Muscle of arm (tissue), 12 donors: Measurements from ENCODE around the gene EFNA4. TPM values are rescaled to one million over a fixed set of nuclear protein-coding genes. Genes with fewer than 3 reads are reported as not detected.

Source experiments
- DNase-seq: peaks from one replicate; pipeline ENCODE4 v3.0.0-alpha.2; 2013
- polyA plus RNA-seq, 12 donors: library from polyadenylated mRNA; unstranded; fragments of 120-200 nt; gene quantifications; one replicate each; pipeline ENCODE4 v1.2.1, GENCODE V29; 2013; ENCODE audit not compliant: insufficient read length in 12 of 12

EFNA4 gene
- polyA plus RNA-seq, 12 donors, result 4.7 to 12.1 (median 6.5) TPM; not detected in 1

DNA sequence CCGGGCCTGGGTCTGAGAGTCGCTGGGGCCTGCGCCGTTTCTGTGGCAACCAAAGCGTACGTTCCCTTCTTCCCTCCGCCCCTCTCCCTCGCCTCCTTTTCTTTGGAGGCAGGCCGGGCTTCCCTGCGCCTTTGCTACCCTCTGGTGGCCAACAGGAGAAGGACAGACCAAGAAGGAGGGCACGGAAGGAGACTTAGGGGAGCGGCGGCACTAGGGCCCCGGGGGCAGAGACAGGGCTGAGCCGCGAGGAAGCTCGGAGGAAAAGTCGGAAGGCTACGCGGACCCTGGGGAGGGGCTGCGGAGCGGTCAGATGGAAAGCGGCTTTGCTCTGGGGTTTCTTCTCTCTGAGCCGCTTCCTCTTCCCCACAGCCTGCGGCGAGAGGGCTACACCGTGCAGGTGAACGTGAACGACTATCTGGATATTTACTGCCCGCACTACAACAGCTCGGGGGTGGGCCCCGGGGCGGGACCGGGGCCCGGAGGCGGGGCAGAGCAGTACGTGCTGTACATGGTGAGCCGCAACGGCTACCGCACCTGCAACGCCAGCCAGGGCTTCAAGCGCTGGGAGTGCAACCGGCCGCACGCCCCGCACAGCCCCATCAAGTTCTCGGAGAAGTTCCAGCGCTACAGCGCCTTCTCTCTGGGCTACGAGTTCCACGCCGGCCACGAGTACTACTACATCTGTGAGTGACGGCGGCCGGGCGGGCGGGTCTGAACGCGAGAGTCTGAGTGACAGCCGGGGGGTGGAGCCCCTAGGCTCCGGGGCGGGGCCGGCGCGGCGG lies 21.4 kb downstream of the EFNA4 start:
- peak; percentile 95 for DNase-seq

DNA sequence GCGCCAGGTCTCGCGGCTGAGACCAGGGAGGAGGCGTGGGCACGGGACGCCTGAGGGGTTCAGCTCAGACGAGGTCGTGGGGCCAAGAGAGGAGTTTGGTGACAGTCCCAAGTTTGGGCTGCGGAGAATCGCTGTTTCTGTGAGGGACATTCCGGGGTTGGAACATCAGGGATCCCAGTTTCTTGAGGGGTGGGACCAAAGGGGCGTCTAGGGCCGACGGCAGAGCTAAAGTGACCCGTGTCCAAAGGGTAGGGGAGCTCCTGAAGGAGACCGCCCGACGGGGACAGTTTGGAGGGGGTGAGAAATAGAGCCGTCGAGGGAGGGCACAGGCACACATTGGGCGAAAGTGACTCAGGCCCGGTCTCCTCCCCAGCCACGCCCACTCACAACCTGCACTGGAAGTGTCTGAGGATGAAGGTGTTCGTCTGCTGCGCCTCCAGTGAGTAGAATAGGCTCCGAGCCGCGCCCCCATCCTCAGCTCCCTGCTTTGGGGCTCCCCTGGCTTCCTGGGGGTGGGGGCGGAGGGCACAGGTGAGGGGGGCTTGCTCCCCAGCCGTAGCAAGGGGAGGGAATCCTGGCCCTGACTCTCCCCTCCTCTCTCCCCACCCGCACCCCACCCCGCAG lies 22.1 kb downstream of the EFNA4 start:
- no peak for DNase-seq

DNA sequence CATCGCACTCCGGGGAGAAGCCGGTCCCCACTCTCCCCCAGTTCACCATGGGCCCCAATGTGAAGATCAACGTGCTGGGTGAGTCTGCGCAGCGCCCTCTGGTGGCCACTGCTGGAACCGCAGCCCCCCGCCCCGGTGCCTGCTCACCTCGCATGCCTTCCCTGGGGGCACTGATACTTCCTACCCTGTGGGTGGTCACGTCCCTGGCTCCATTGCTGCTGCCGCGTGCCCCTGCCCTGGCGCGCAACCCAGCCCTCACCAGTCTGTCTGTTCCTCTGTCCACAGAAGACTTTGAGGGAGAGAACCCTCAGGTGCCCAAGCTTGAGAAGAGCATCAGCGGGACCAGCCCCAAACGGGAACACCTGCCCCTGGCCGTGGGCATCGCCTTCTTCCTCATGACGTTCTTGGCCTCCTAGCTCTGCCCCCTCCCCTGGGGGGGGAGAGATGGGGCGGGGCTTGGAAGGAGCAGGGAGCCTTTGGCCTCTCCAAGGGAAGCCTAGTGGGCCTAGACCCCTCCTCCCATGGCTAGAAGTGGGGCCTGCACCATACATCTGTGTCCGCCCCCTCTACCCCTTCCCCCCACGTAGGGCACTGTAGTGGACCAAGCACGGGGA lies 22.7 kb downstream of the EFNA4 start:
- no peak for DNase-seq

DNA sequence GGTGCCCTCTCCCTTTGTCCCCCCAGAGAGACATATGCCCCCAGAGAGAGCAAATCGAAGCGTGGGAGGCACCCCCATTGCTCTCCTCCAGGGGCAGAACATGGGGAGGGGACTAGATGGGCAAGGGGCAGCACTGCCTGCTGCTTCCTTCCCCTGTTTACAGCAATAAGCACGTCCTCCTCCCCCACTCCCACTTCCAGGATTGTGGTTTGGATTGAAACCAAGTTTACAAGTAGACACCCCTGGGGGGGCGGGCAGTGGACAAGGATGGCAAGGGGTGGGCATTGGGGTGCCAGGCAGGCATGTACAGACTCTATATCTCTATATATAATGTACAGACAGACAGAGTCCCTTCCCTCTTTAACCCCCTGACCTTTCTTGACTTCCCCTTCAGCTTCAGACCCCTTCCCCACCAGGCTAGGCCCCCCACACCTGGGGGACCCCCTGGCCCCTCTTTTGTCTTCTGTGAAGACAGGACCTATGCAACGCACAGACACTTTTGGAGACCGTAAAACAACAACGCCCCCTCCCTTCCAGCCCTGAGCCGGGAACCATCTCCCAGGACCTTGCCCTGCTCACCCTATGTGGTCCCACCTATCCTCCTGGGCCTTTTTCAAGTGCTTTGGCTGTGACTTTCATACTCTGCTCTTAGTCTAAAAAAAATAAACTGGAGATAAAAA lies 23.5 kb downstream of the EFNA4 start:
- no peak for DNase-seq

DNA sequence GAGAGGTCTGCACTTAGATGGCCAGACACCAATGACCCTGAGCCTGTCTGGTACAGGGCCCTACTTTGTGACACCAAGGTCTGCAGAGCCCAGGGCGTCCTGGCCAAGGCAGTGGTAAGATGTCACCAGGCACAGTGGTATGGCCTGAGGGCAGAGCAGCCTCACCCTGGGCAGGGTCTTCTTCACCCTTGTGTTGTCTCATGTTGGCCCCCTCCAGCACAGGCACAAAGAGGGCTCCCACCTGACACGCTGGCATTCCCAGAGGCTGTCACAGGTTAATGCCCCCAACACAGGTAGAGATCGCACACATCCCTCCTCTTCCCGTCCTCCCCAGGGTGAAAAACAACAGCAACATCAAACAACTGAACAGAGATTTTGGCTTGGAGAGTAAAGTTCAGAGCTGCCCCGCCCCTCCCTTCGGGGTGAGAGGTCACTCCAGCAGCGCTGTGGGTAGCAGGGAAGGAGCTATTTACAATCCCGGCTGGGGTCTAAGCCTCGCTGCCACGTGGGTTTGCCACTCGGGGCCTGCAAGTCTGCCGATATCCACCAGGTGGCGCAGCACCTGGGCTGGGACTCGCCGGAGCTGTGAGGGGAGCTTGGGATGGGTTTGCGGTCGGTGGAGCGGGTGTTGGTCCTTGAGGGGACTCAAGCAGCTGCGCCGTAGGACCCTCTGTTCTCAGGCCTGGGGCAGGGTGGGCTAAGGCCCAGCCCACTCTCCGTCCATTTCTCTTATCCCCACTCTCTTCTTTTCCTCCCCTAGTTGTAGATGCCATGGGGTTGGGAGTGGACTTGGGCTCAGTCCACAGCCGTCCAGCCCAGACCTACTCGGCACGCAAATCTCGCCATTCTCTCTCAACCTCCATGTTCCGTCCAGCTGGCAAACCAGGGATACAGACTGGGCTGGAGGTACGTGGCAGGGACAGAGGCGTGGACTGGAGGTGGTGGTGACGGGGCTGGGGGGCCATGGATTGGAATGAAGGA lies 27.8 kb downstream of the EFNA4 start:
- peak; percentile 84 for DNase-seq

DNA sequence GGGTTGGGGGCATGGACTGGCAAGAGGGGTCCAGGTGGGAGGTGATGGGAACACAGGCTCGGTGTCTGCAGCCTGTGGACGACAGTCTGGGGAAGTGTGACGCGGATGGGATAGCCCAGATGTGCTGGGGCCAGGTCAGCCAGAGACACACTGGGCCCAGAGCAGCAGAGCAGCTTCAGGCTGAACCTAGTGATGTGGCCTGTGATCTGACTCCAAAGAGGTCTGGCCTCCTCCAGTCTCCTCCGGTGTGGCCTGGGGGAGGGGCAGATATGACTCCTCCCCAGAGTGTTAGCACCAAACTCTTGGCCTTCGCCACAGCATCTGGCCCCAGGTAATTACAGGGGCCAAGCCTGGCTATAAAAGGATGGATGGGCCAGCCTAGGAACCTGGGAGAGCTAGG lies 28.6 kb downstream of the EFNA4 start:
- DNase-seq, result no peak

DNA sequence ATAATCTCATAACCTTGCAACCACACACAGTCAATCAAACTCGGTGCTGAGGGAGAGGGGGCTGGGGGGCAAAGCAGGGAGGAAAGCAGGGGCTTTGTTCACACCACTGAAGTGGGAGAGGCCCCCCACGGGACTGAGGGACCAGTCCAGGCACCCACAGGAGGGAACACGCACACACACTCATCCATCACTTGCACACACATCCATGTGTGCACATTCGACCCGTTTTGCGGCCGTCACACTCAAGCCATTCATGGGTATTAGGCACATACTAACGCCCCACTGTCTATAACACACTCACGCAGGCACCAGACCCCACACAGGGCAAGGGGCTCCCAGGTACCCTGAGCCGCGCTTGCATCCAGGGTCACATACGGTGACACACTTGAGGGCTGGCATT lies 29.1 kb downstream of the EFNA4 start:
- no peak for DNase-seq

DNA sequence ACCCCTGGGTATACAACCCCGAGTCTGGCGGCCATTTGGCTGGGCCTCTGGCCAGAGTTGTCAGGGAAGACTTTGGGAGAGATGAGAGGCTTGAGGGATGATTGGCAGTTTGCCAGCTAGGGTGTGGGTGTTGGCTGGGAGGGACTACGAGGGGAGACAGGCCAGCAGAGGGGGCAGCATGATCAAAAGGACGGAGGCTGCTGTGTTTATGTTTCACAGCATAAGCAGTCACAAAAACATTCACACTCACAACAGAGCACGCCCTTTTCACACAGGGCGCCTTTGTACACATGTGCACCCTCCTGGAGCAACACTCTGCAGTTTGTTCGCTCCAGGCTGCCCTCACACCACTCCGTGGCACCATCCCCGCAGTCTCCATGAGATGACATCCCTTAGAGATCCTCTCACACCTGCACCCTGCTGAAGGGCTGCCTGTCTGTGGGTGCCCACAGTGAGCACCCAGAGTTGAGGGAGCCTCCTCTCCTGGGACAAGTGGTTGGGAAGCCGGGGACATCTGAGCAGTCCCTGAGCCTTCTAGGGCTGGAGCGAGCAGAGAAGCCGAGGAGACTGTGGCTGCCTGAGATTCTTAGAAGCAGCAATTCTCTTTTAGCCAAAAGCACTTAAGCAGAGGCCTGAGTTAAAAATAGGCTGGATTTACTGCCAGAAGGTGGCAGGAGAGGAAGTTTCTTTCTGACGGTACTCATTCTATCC lies 30.5 kb downstream of the EFNA4 start:
- DNase-seq, result peak; percentile 66

DNA sequence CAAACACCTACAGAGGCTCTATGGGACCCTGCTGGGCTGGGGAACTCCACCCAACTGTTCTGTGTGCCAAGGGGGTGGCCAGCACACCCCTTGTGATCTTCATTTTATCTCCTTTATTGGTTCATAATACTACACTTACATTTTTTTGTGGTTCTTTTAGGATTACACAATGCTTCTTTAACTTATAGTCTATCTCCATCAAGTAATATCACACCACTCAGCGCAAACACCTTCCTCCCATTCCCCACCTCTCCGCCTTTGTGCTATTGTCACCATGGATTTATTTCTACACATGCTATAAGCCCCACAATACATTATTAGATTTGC lies 31.0 kb downstream of the EFNA4 start:
- no peak for DNase-seq

DNA sequence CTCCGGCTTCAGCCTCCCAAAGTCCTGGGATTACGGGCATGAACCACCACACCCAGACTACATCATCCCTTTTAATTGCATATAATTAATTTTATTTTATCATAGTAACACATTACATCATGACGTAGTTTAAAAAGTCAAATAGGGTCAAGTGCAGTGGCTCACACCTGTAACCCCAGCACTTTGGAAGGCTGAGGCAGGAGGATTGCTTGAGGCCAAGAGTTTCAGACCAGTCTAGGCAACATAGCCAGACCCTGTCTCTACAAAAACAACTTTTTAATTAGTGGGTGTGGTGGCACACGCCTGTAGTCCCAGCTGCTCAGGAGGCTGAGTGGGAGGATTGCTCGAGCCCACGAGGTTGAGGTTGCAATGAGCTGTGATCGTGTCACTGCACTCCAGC lies 35.8 kb downstream of the EFNA4 start:
- DNase-seq, result no peak

DNA sequence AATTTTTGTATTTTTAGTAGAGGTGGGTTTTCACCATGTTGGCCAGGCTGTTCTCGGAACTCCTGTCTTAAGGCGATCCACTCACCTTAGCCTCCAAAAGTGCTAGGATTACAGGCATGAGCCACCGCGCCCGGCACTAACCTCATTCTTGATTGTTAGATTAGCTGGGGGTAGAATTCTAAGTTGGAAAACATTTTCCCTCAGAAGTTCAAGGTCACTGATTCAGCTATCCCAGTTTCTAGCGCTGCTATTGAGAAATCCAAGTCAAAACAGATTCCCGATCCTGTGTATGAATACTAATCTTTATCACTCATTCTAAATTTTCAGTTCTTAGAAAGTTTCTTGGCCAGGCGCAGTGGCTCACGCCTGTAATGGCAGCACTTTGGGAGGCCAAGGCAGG lies 39.8 kb downstream of the EFNA4 start:
- DNase-seq, result no peak

DNA sequence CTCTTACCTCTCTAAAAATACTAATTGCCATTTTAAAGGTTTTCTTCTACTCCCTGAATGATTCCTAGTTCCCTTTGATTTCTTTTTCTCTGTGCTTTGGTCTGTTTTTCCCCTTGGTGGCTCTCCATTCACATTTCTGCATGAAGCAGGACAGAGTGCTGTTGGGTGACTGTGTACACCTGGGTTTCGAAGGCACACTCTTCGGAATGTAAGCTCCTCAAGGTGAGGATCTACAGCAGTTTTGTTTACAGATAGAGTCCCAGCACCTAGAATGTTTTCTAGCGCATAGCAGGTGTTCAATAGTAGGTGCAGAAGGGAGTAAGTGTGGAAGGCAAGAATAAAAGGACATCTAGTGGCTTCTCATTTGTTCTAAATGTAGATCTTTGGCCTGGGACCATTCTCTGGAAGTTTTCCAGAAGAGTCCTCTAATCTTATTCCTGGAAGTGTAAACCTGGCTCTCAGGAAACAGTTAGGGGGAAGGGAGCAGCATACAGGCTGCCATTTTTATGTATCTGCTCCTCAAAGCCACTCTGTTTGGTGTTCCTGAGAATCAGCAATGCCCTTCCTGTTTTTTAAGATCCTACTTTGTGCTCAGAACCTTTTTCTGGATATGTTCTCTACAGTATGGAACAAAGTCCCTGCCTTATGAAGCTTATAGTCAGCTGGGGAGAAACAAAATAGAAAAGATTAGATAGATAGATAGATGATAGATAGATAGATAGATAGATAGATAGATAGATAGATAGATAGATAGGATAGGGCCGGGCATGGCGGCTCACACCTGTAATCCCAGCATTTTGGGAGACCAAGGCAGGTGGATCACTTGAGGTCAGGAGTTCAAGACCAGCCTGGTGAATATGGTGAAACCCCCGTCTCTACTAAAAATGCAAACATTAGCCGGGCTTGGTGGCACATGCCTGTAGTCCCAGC lies 41.3 kb downstream of the EFNA4 start:
- no peak for DNase-seq

DNA sequence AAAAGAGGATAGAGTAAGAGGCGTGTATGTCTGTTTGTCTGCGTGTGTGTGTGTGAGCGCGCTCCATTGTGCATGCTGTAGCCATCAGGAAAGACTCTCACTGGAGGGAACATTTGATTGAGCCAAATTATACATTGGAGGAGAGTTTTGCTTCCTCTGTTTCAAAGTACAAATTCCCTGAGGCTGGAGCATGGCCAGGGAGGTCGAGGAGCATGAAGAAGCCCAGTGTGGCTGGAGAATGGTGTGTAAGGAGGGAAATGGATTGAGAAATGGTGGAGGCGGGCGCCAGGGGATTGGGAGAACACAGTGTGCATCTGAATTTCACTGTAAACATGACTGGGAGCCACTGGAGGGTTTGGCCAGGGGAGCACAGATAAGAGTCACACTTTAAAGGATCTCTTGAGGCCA lies 42.1 kb downstream of the EFNA4 start:
- DNase-seq, result no peak

DNA sequence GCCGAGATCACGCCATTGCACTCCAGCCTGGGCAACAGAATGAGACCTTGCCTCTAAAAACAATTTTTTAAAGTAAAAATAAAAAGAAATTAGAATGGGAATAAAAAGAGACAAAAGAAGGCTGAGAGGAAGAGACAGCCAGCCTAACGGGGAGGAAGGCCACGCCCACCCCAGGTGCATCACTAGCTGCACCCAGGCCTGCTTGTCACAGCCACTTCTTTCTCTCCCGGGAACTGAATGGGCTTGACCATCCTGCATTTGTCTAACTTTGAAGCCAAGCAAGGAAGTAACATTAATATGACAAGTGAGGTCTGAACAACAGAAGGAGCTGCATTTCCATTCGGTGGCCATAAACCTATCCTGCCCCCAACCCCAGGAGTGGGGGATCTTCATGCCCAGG lies 43.3 kb downstream of the EFNA4 start:
- DNase-seq, result no peak

DNA sequence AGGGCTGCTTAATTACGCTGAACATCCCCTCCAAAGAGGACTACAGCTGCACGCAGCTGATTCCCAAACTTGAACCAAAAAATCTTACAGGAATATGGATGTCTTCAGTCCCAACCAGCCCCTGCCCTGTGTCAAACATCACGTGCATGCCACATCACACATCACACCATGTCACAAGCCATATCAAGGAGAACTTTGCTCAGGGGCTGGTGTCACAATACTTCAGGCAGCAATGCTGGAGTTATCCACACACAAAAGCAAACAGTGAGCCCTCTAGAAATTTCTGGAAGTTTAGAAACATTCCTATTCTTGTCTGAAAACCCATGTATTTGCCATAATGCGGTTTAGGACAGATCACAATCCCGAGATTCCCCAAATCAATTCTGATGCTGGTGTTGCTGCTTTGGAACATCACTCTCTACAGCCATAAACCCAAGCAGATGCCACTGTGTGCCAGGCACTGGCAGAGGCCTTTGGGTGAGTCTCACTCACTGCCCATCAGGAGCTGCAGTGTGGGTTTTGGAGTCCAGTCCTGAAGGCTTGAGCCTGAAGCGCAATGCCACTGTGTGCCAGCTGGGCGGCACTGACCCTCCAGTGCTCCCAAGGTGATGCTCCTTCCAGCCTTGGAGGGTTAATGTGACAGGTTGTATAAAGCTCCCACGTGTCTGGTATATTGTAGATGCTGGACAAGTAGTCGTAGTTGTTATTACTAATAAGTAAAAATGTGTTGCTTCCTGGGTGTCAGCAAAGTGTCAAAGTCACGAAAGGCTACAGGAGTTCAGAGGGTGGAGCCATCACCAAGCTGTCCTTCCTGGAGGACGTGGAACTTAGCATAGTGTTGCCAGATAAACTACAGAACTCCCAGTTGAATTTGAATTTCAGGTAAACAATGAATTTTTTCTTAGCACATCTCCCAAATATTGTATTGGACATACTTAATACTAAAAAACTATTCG lies 44.0 kb downstream of the EFNA4 start:
- DNase-seq, result no peak

DNA sequence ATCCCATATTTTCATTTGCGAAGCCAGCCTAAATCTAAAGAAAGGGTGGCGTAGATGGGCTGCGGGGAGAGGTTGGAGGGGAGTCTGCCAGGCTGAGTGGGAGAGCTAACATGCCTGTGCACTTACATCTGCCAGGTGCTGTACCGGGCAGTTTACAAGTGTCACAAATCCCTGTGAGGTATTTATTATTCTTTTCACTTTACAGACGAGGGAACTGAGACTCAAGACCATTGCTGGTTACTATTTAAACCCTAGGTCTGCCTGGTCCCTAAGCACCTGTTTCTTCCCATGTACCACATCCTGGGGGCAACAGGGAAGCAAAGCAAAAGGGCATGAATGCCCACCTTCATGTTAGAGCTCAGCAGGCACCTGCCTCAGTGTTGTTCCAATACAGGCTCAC lies 44.8 kb downstream of the EFNA4 start:
- DNase-seq, result no peak

DNA sequence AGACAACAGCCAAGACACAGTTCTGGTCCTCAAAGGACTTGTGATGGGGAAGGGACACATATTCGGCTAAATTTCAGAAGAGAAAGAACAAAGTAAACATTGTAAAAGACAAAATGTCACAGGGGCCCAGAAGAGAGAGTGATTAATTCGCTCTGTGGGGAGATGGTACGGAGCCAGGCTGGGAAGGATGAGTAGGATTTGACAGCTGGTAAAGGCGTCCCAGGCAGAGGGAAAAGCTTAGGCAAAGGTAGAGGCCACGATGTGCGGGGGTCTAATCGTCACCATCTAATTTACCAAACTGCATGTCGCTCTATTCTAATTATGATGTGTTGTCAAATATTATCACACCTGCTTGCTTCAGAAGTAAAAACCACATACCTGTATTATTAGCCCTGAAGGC lies 46.8 kb downstream of the EFNA4 start:
- no peak for DNase-seq

DNA sequence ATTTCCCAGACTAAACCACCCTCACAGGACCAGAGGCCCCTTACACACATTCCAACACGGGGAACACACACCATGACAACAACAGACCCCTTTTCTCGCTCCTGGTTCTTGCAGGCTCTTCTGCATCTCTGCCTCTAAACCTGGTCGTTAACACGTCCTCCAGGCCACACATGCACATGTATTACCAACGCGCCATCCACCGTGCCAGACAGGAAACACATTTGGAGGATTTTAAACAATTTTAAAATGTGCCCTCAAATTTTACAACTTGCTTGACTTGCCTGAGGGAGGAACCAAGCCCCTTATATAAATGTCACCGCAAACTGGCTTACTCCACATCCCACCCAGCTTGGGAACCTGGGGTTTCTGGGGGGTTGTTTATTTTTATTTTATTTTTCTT lies 47.3 kb downstream of the EFNA4 start:
- DNase-seq, result no peak
